Loucy (cell line): ENCODE measurements around the gene TRPM2.

ENCODE experiments used
- H2AFZ ChIP-seq: fragments of 200-600 bp; sonication (generic); 2 replicates; pipeline ENCODE4 v1.6.0; 2016; ENCODE audit warnings: antibody characterized with exemption, mild to moderate bottlenecking, low read length, moderate library complexity
- H3F3A ChIP-seq: fragments of 200-600 bp; 2 replicates; pipeline ENCODE4 v1.6.0; 2016; ENCODE audit warnings: antibody characterized with exemption, low read depth, mild to moderate bottlenecking
- H3K27me3 ChIP-seq: fragments of 200-600 bp; sonication (generic); 2 replicates; pipeline ENCODE4 v1.6.1; 2014; ENCODE audit warnings: low read length, mild to moderate bottlenecking; ENCODE audit not compliant: insufficient read depth, poor library complexity, severe bottlenecking
- H3K36me3 ChIP-seq: fragments of 200-600 bp; sonication (generic); 2 replicates; pipeline ENCODE4 v1.6.1; 2016; ENCODE audit warnings: low read length; ENCODE audit not compliant: insufficient read depth
- H3K4me1 ChIP-seq: fragments of 200-600 bp; sonication (generic); 2 replicates; pipeline ENCODE4 v1.5.1; 2014; ENCODE audit warnings: low read length, mild to moderate bottlenecking; ENCODE audit not compliant: insufficient read depth, poor library complexity, severe bottlenecking
- H3K4me2 ChIP-seq: fragments of 200-600 bp; sonication (generic); 2 replicates; pipeline ENCODE4 v1.6.0; 2014; ENCODE audit warnings: antibody characterized with exemption, low read length, low read depth, mild to moderate bottlenecking; ENCODE audit not compliant: poor library complexity, severe bottlenecking
- H3K4me3 ChIP-seq: fragments of 200-600 bp; sonication (generic); 2 replicates; pipeline ENCODE4 v1.5.1; 2014; ENCODE audit warnings: low read length, mild to moderate bottlenecking, mixed read lengths; ENCODE audit not compliant: poor library complexity, severe bottlenecking
- H3K79me2 ChIP-seq: fragments of 200-600 bp; sonication (generic); 2 replicates; pipeline ENCODE4 v1.6.1; 2014; ENCODE audit warnings: low read length; ENCODE audit not compliant: insufficient read depth
- H3K9ac ChIP-seq: fragments of 200-600 bp; sonication (generic); 2 replicates; pipeline ENCODE4 v1.6.0; 2014; ENCODE audit warnings: mild to moderate bottlenecking, low read depth, low read length, moderate library complexity; ENCODE audit not compliant: poor library complexity, severe bottlenecking
- H3K9me2 ChIP-seq: fragments of 200-600 bp; sonication (generic); replicated peaks from 2 replicates; pipeline ENCODE4 v1.6.1; 2016; ENCODE audit warnings: low read depth, low read length, mixed read lengths
- H3K9me3 ChIP-seq: fragments of 200-600 bp; sonication (generic); 2 replicates; pipeline ENCODE4 v1.6.1; 2014; ENCODE audit warnings: mild to moderate bottlenecking, antibody characterized with exemption, low read length, low read depth; ENCODE audit not compliant: insufficient read depth
- H4K20me1 ChIP-seq: fragments of 200-600 bp; sonication (generic); 2 replicates; pipeline ENCODE4 v1.6.0; 2014; ENCODE audit warnings: antibody characterized with exemption, low read length, mild to moderate bottlenecking; ENCODE audit not compliant: insufficient read depth, poor library complexity, severe bottlenecking
- CTCF ChIP-seq: fragments of 200-600 bp; sonication (generic); conservative IDR thresholded peaks from 2 replicates; pipeline ENCODE4 v1.5.1; 2014; ENCODE audit warnings: mild to moderate bottlenecking, antibody characterized with exemption, low read length
- EZH2phosphoT487 ChIP-seq: fragments of 200-600 bp; IDR thresholded peaks from 2 replicates; pipeline ENCODE4 v1.6.1; 2018; ENCODE audit warnings: antibody characterized with exemption, mild to moderate bottlenecking, moderate library complexity, borderline replicate concordance

Gene TRPM2

GRCh38 chr21:44450999-44451398 lies 97.6 kb downstream of the TRPM2 start:
- no peak overlapping the region for H2AFZ ChIP-seq
- no peak for TF ChIP-seq EZH2phosphoT487
- no peak for TF ChIP-seq CTCF
- no peaks in the 10 kb centered on the region for H3K27me3 ChIP-seq
- peaks cover 7% of the 10 kb centered on the region; the same call in 1 of the 2 replicates for H3K9me3 ChIP-seq
- no peaks in the 10 kb centered on the region for H3K4me1 ChIP-seq
- no peaks in the 10 kb centered on the region for H3F3A ChIP-seq
- no peaks in the 10 kb centered on the region for H4K20me1 ChIP-seq
- H3K9ac ChIP-seq = no peak overlapping the region
- H3K9me2 ChIP-seq = no peaks in the 10 kb centered on the region
- H3K79me2 ChIP-seq = no peaks in the 10 kb centered on the region
- H3K4me2 ChIP-seq = no peak overlapping the region
- H3K36me3 ChIP-seq = no peaks in the 10 kb centered on the region
- no peak overlapping the region for H3K4me3 ChIP-seq

- Histone ChIP-seq H3K27me3 (no peaks in the 10 kb centered on the region), H3K36me3 (no peaks in the 10 kb centered on the region), H3K4me2 (no peak overlapping the region), H3K9ac (no peak overlapping the region), H3K9me2 (no peaks in the 10 kb centered on the region), H3K4me1 (no peaks in the 10 kb centered on the region), H2AFZ (no peak overlapping the region), H3K79me2 (no peaks in the 10 kb centered on the region), H3K4me3 (no peak overlapping the region), H3F3A (no peaks in the 10 kb centered on the region), H4K20me1 (no peaks in the 10 kb centered on the region), H3K9me3 (peaks cover 7% of the 10 kb centered on the region; the same call in 1 of the 2 replicates)
- TF ChIP-seq CTCF (no peak), EZH2phosphoT487 (no peak)
Observed at GRCh38 chr21:44453120-44453519, 99.7 kb downstream of the TRPM2 start.

- no peak overlapping the region for H2AFZ ChIP-seq
- no peak overlapping the region for H3K4me2 ChIP-seq
- H3K4me3 ChIP-seq = no peak overlapping the region
- H3K9me2 ChIP-seq = no peaks in the 10 kb centered on the region
- H3K9ac ChIP-seq = no peak overlapping the region
- H3K4me1 ChIP-seq = no peaks in the 10 kb centered on the region
- H4K20me1 ChIP-seq = no peaks in the 10 kb centered on the region
- H3K27me3 ChIP-seq = no peaks in the 10 kb centered on the region
- H3F3A ChIP-seq = no peaks in the 10 kb centered on the region
- no peaks in the 10 kb centered on the region for H3K36me3 ChIP-seq
- no peak for TF ChIP-seq CTCF
- TF ChIP-seq EZH2phosphoT487 = no peak
- peaks cover 7% of the 10 kb centered on the region; the same call in 1 of the 2 replicates for H3K9me3 ChIP-seq
- H3K79me2 ChIP-seq = no peaks in the 10 kb centered on the region
Observed at GRCh38 chr21:44454058-44454457, 100.6 kb downstream of the TRPM2 start.
